GM19438 (cell line): ENCODE results near the gene PYDC2.
"Not testable (repeated sequence)": the region's sequence is repeated elsewhere in the genome, so short reads cannot be mapped to it uniquely, and the experiment has no call there.

Experiments used
- ATAC-seq: cut with Tn5 transposase; IDR thresholded peaks from one replicate; pipeline ENCODE4 v1.9.1; 2021; ENCODE audit warnings: low read depth; ENCODE audit not compliant: unreplicated experiment

Gene PYDC2

GRCh38 chr3:191460360-191460759, 603 bp upstream of the PYDC2 start:
- ATAC-seq = no peak

- no peak for ATAC-seq
Measured at GRCh38 chr3:191470080-191470479, 9.1 kb downstream of the PYDC2 start.

DNA sequence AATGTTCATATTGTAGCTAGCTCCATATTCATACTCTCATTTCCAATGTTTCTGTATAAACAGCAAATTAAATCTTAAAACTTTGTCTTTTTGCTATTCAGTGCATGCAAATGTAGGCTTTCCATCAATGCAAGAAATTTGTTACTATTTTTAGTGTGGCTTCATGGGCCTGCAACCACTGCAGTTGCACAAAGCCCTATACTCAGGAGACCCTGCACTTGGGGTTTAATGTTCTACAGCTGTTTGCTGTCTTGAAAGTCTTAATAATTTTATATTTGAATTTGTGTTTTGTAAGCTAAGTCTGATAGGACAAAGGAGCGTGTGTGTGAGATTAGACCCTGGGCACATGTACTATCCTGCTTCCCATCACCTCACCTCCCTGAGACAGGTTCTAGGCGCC, 9.6 kb downstream of the PYDC2 start:
- no peak for ATAC-seq

- ATAC-seq = no peak
Measured at GRCh38 chr3:191473661-191474198, 12.8 kb downstream of the PYDC2 start.

- no peak for ATAC-seq
Measured at GRCh38 chr3:191476066-191476772, 15.3 kb downstream of the PYDC2 start.

GRCh38 chr3:191483994-191484393, 23.0 kb downstream of the PYDC2 start:
- not testable (repeated sequence) for ATAC-seq

GRCh38 chr3:191484461-191484860, 23.5 kb downstream of the PYDC2 start:
- no peak for ATAC-seq

- no peak for ATAC-seq
Measured at GRCh38 chr3:191492601-191493000, 31.6 kb downstream of the PYDC2 start.

GRCh38 chr3:191493336-191493735, 32.4 kb downstream of the PYDC2 start:
- no peak for ATAC-seq

GRCh38 chr3:191499307-191500080, 38.5 kb downstream of the PYDC2 start:
- no peak for ATAC-seq

- ATAC-seq = no peak
Measured at GRCh38 chr3:191500892-191501291, 39.9 kb downstream of the PYDC2 start.

DNA sequence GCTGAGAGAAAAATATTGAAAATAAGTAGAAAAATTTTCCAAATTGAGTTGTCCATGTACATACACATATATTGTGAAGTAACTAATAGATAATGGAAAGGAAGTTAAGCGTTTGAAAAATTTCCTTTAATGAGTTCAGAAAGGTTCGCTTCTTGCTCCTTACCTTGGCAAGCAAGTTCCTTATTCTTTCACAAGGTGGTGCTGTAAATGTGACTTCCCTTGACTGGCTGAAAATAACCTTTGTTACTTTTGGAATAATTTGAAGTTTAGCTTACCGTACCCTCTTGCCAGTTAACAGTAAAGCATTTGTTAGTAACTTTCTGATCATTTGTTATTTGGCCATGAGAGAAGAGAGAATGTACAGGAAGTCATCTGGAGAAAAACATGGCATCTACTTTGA, 41.6 kb downstream of the PYDC2 start:
- ATAC-seq = no peak

- no peak for ATAC-seq
Measured at GRCh38 chr3:191509078-191509477, 48.1 kb downstream of the PYDC2 start.
